ENCODE results near the gene S1PR5. TPM values are rescaled to one million over a fixed set of nuclear protein-coding genes. Genes with fewer than 3 reads are reported as not detected.
A peak's percentile ranks its signal among the peaks of the same experiment; 100 is the strongest.

S1PR5 gene
- total and polyA plus RNA-seq, 9 of the 15 experiments (the other 6 are each of a cell fraction or from before 2014, with no cell fraction given) = 0.03 to 0.54 (median 0.35) TPM; not detected in 4

DNA sequence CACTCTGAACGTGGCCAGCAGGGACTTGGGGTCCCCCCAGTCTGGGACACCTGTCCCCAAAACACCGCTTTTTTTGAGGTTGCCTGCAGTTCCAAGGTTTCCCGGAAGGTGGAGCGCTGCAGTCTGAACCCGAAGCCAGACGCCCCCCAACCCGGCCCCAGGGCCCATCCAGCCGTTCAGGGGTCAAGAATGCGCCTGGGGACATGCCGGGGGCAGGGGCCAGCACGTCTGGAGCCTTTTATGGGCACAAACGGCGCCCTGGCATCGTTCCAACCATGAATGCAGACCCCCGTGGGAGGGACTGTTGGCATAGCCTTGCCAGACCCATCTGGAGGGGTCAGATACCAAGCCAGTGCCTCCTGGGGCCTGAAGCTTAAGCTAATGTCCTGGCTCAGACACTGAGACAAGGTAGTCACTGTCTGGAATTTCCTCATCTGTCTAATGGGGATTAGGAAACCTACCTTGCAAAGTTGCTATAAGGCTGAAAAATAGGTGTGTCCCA lies 6.9 kb downstream of the S1PR5 start:
- 4% methylated on average over 13 of the region's 15 CpGs for WGBS (ENCODE audit: insufficient coverage, low coverage, missing lambda C conversion rate)
- H3K9me1 ChIP-seq (ENCODE audit: control insufficient read depth, insufficient read depth, low read length) = no peaks in the 10 kb centered on the region
- ChIA-PET CTCF (ENCODE audit: low intra/inter-chr PET ratio) (interaction anchor here (0.5 kb wide), 1 partner anchor 60 kb away, joined by 4 read pairs; no protein-coding TSS in a partner anchor), POLR2A (interaction anchor here (0.7 kb wide), 1 partner anchor 124 kb away, joined by 3 read pairs; no protein-coding TSS in a partner anchor)
- H3K9me3 ChIP-seq (replicated peaks; ENCODE audit: control insufficient read depth, insufficient read depth, low read depth, low read length) = no peaks in the 10 kb centered on the region
- peak overlapping the region in 1 of 2 experiments; percentile 88; a peak in 2 of 4 replicates for H3K9ac ChIP-seq (ENCODE audit: insufficient read depth in 1 of 2, low read depth in 2 of 2, low read length in 2 of 2)
- no peak overlapping the region for H3K4me3 ChIP-seq
- H4K20me1 ChIP-seq (replicated peaks; ENCODE audit: control insufficient read depth, insufficient read depth, low read length) = no peaks in the 10 kb centered on the region
- no peaks in the 10 kb centered on the region for H3K79me2 ChIP-seq (ENCODE audit: control insufficient read depth, insufficient read depth, low read length)
- intact Hi-C loops (cut with micrococcal nuclease) (no loop called here), in situ Hi-C loops (cut with MboI) (no loop called here)
- H2AFZ ChIP-seq (ENCODE audit: low read depth, low read length) = peak overlapping the region; percentile 11; the same call in 1 of the 2 replicates
- H3K4me1 ChIP-seq (replicated peaks in 1 of 2; ENCODE audit: control insufficient read depth in 2 of 2, insufficient read depth in 2 of 2, low read length in 2 of 2) = peaks cover 0 to 34% of the 10 kb centered on the region in 2 experiments; a peak in 3 of 5 replicates
- peak overlapping the region; percentile 25 for H3K4me2 ChIP-seq (ENCODE audit: insufficient read depth, low read length)
- H3K27me3 ChIP-seq (ENCODE audit: control insufficient read depth in 2 of 2, insufficient read depth in 2 of 2, low read length in 2 of 2) = peaks cover 0 to 6% of the 10 kb centered on the region in 2 experiments; a peak in 3 of 5 replicates
- peak; percentile 56; the same call in 2 of the 3 replicates for ATAC-seq
- H3K27ac ChIP-seq (ENCODE audit: extremely low read depth, low read depth, low read length) = no peak overlapping the region
- H3K36me3 ChIP-seq (ENCODE audit: control insufficient read depth, insufficient read depth, low read length) = no peaks in the 10 kb centered on the region
- peak; percentile 59 to 72 (median 71) for DNase-seq (ENCODE audit: extremely low read depth in 1 of 4, low spot score in 3 of 4)
- no peak for FAIRE-seq
- BruUV-seq (replicated peaks) = no TSS peak
- TF ChIP-seq ZNF263 (CRISPR knock-in tag; IDR thresholded peaks at IDR 0.05; ENCODE audit: borderline replicate concordance) (no peak), HEY1 (CRISPR knock-in tag; IDR thresholded peaks at IDR 0.05; ENCODE audit: borderline replicate concordance) (no peak), CBFA2T3 (IDR thresholded peaks at IDR 0.05) (0 out of 2 replicates have a peak, but pooled peaks have one; percentile 6), GTF2A2 (tag; IDR thresholded peaks at IDR 0.05) (no peak), RAD21 (CRISPR knock-in tag; conservative IDR thresholded peaks at IDR 0.05 in 1 of 2, IDR thresholded peaks at IDR 0.05 in 1 of 2) (peak in 1 of 2 experiments; percentile 41; a peak in 2 of 4 replicates), HNRNPH1 (optimal IDR thresholded peaks at IDR 0.05; ENCODE audit: low read depth, low read length) (no peak), CBX5 (IDR thresholded peaks at IDR 0.05; ENCODE audit: borderline replicate concordance, low read depth) (no peak), LCOR (CRISPR knock-in tag; IDR thresholded peaks at IDR 0.05) (0 out of 2 replicates have a peak, but pooled peaks have one; percentile 44), ZBTB7A (IDR thresholded peaks at IDR 0.05; ENCODE audit: borderline replicate concordance, control insufficient read depth, low read depth, low read length) (peak; percentile 82; the same call in 1 of the 2 replicates), CLOCK (CRISPR knock-in tag; IDR thresholded peaks at IDR 0.05; ENCODE audit: borderline replicate concordance) (no peak), ZNF23 (CRISPR knock-in tag; IDR thresholded peaks at IDR 0.05) (no peak), ELK1 (CRISPR knock-in tag; IDR thresholded peaks at IDR 0.05) (no peak), TFAP4 (CRISPR knock-in tag; IDR thresholded peaks at IDR 0.05; ENCODE audit: borderline replicate concordance) (peak; percentile 22; the same call in 1 of the 2 replicates), TEAD2 (tag; IDR thresholded peaks at IDR 0.05) (no peak), MTA3 (IDR thresholded peaks at IDR 0.05; ENCODE audit: borderline replicate concordance) (0 out of 2 replicates have a peak, but pooled peaks have one; percentile 42), FOXM1 (IDR thresholded peaks at IDR 0.05; ENCODE audit: low read depth) (no peak), FOXM1 (CRISPR knock-in tag; IDR thresholded peaks at IDR 0.05; ENCODE audit: low read depth) (no peak), GATAD2A (IDR thresholded peaks at IDR 0.05) (0 out of 2 replicates have a peak, but pooled peaks have one; percentile 15), POLR2A (conservative IDR thresholded peaks at IDR 0.05) (no peak)

Measured in K562 (cell line).